Mesothelial cell of epicardium (in vitro differentiated cells): ENCODE results near the gene CACNA1B. TPM values are rescaled to one million over a fixed set of nuclear protein-coding genes. Genes with fewer than 3 reads are reported as not detected.

Source experiments
- DNase-seq, 2 experiments: peaks; one replicate each; pipeline ENCODE4 v3.0.0; 2021; ENCODE audit warnings: low spot score in 2 of 2; ENCODE audit not compliant: unreplicated experiment in 2 of 2
- H3K27ac Mint-ChIP-seq: 2 replicates; pipeline ENCODE4 v1.8.0; 2021; ENCODE audit warnings: mixed read lengths
- H3K27me3 Mint-ChIP-seq: 2 replicates; pipeline ENCODE4 v1.8.0; 2021; ENCODE audit warnings: low read depth, mixed read lengths
- H3K36me3 Mint-ChIP-seq: 2 replicates; pipeline ENCODE4 v1.8.0; 2021; ENCODE audit warnings: mixed read lengths
- H3K4me1 Mint-ChIP-seq: 2 replicates; pipeline ENCODE4 v1.8.0; 2021; ENCODE audit warnings: mixed read lengths
- H3K4me3 Mint-ChIP-seq: 2 replicates; pipeline ENCODE4 v1.8.0; 2021; ENCODE audit warnings: mild to moderate bottlenecking, moderate library complexity, mixed read lengths
- H3K9me3 Mint-ChIP-seq: 2 replicates; pipeline ENCODE4 v1.8.0; 2021; ENCODE audit warnings: mixed read lengths
- CTCF ChIP-seq: fragments of 200-600 bp; sonication (generic); IDR thresholded peaks from one replicate; pipeline ENCODE4 v1.5.0; 2021; ENCODE audit warnings: antibody characterized with exemption; ENCODE audit not compliant: unreplicated experiment
- total RNA-seq: library from RNA; stranded (reverse); gene quantifications from 3 replicates; pipeline ENCODE4 v1.2.1, GENCODE V29; 2021

The CACNA1B gene
- total RNA-seq, 1 donor from 2014 or later = 0.87 TPM

GRCh38 chr9:138022756-138023393 lies 145.3 kb downstream of the CACNA1B start:
- H3K27ac Mint-ChIP-seq = no peak overlapping the region
- H3K27me3 Mint-ChIP-seq = peaks cover 69% of the 10 kb centered on the region
- H3K36me3 Mint-ChIP-seq = no peaks in the 10 kb centered on the region
- no peak for TF ChIP-seq CTCF
- H3K9me3 Mint-ChIP-seq = no peaks in the 10 kb centered on the region
- peak overlapping the region; percentile 33 for H3K4me3 Mint-ChIP-seq
- no peak for DNase-seq
- no peaks in the 10 kb centered on the region for H3K4me1 Mint-ChIP-seq

GRCh38 chr9:138023394-138024124 lies 146.0 kb downstream of the CACNA1B start:
- TF ChIP-seq CTCF = no peak
- H3K36me3 Mint-ChIP-seq = no peaks in the 10 kb centered on the region
- peak overlapping the region; percentile 47 for H3K4me3 Mint-ChIP-seq
- no peak for DNase-seq
- no peaks in the 10 kb centered on the region for H3K4me1 Mint-ChIP-seq
- peaks cover 74% of the 10 kb centered on the region for H3K27me3 Mint-ChIP-seq
- no peak overlapping the region for H3K27ac Mint-ChIP-seq
- peaks cover 3% of the 10 kb centered on the region for H3K9me3 Mint-ChIP-seq

GRCh38 chr9:138024131-138024530 lies 146.5 kb downstream of the CACNA1B start:
- H3K4me3 Mint-ChIP-seq = peak overlapping the region; percentile 47
- no peaks in the 10 kb centered on the region for H3K4me1 Mint-ChIP-seq
- no peaks in the 10 kb centered on the region for H3K36me3 Mint-ChIP-seq
- no peak overlapping the region for H3K27ac Mint-ChIP-seq
- TF ChIP-seq CTCF = no peak
- no peak for DNase-seq
- H3K9me3 Mint-ChIP-seq = peaks cover 4% of the 10 kb centered on the region
- H3K27me3 Mint-ChIP-seq = peaks cover 76% of the 10 kb centered on the region

GRCh38 chr9:138024831-138025291 lies 147.3 kb downstream of the CACNA1B start:
- no peak for TF ChIP-seq CTCF
- H3K27me3 Mint-ChIP-seq = peaks cover 80% of the 10 kb centered on the region
- peak in 1 of 2 experiments; percentile 27 for DNase-seq
- no peaks in the 10 kb centered on the region for H3K36me3 Mint-ChIP-seq
- H3K4me3 Mint-ChIP-seq = no peak overlapping the region
- H3K4me1 Mint-ChIP-seq = no peaks in the 10 kb centered on the region
- H3K9me3 Mint-ChIP-seq = peaks cover 4% of the 10 kb centered on the region
- H3K27ac Mint-ChIP-seq = no peak overlapping the region

GRCh38 chr9:138025417-138025816 lies 147.8 kb downstream of the CACNA1B start:
- Mint-ChIP-seq H3K36me3 (no peaks in the 10 kb centered on the region), H3K27me3 (peaks cover 82% of the 10 kb centered on the region), H3K4me3 (no peak overlapping the region), H3K27ac (no peak overlapping the region), H3K4me1 (no peaks in the 10 kb centered on the region), H3K9me3 (peaks cover 4% of the 10 kb centered on the region)
- DNase-seq = peak in 1 of 2 experiments; percentile 14
- TF ChIP-seq CTCF = no peak
